Endothelial cell of umbilical vein (primary cell): ENCODE measurements around the gene THBS4. TPM values are rescaled to one million over a fixed set of nuclear protein-coding genes. Genes with fewer than 3 reads are reported as not detected.

Experiments
- BruUV-seq: library from RNA; stranded (reverse); fragments of 400-500 nt; replicated peaks from 2 replicates; lab custom pipeline; 2021; lab: Mats Ljungman, UMichigan
- CTCF ChIA-PET: fragments of 300-600, 350-600 bp; sonication (Branson Sonifier 250); formaldehyde crosslinking; loops from one replicate; lab custom pipeline; 2021; ENCODE audit warnings: antibody characterized with exemption, inconsistent platforms; lab: Charles Lee
- POLR2A ChIA-PET: fragments of 300-600, 350-600 bp; sonication (Branson Sonifier 250); formaldehyde crosslinking; loops from one replicate; lab custom pipeline; 2021; ENCODE audit warnings: antibody characterized with exemption, inconsistent platforms; lab: Charles Lee
- DNase-seq: peaks from one replicate; pipeline ENCODE4 v3.0.0-alpha.2; 2011; ENCODE audit warnings: low read depth, low spot score
- FAIRE-seq: peaks from 2 replicates; lab custom pipeline; 2011; peaks lifted over from hg19 to GRCh38; lab: Jason Lieb, UNC
- H2AFZ ChIP-seq: 2 replicates; pipeline ENCODE4 v1.6.0; 2012; ENCODE audit warnings: low read depth, low read length, control low read depth, inconsistent platforms
- H3K27ac ChIP-seq: 2 replicates; pipeline ENCODE4 v1.5.1; 2011; ENCODE audit warnings: low read depth, mild to moderate bottlenecking, control low read depth, low read length, moderate library complexity; ENCODE audit not compliant: insufficient read depth
- H3K27me3 ChIP-seq, 2 experiments: 2 replicates each; pipeline versions ENCODE4 v1.6.0 to v1.6.1; 2011; ENCODE audit warnings: low read length in 2 of 2, mixed read lengths in 1 of 2; ENCODE audit not compliant: control insufficient read depth in 2 of 2, insufficient read depth in 2 of 2
- H3K36me3 ChIP-seq, 2 experiments: 2 replicates in 1 of 2; 3 replicates in 1 of 2; pipeline ENCODE4 v1.5.1; 2011; ENCODE audit warnings: low read length in 2 of 2, mild to moderate bottlenecking in 1 of 2, moderate library complexity in 1 of 2; ENCODE audit not compliant: control insufficient read depth in 2 of 2, insufficient read depth in 2 of 2; ENCODE audit errors: extremely low read depth in 1 of 2
- H3K4me1 ChIP-seq: 3 replicates; pipeline ENCODE4 v1.5.1; 2011; ENCODE audit warnings: mild to moderate bottlenecking, low read length; ENCODE audit not compliant: control insufficient read depth, insufficient read depth; ENCODE audit errors: extremely low read depth
- H3K4me2 ChIP-seq: 2 replicates; pipeline ENCODE4 v1.6.1; 2011; ENCODE audit warnings: low read length, control low read depth, mixed read lengths; ENCODE audit not compliant: insufficient read depth
- H3K4me3 ChIP-seq, 3 experiments: fragments of 200-600 bp in 1 of 3; sonication (generic), shearing (Covaris generic) in 1 of 3; replicated peaks in 1 of 3; 2 replicates each; pipeline ENCODE4 v1.5.1; 2011 to 2016; ENCODE audit warnings: control low read depth in 3 of 3, low read length in 3 of 3, mild to moderate bottlenecking in 2 of 3, inconsistent platforms in 1 of 3, low read depth in 1 of 3, moderate library complexity in 1 of 3; ENCODE audit not compliant: insufficient read depth in 1 of 3
- H3K79me2 ChIP-seq: 2 replicates; pipeline ENCODE4 v1.6.0; 2012; ENCODE audit warnings: low read length, inconsistent platforms; ENCODE audit not compliant: control insufficient read depth, insufficient read depth
- H3K9ac ChIP-seq: replicated peaks from 2 replicates; pipeline ENCODE3; 2011; ENCODE audit warnings: low read length, control low read depth; ENCODE audit not compliant: insufficient read depth; ENCODE audit errors: extremely low read depth
- H3K9me1 ChIP-seq: replicated peaks from 3 replicates; pipeline ENCODE4 v1.6.0; 2011; ENCODE audit warnings: mild to moderate bottlenecking, low read length; ENCODE audit not compliant: control insufficient read depth, insufficient read depth; ENCODE audit errors: extremely low read depth
- H3K9me3 ChIP-seq: replicated peaks from 2 replicates; pipeline ENCODE4 v1.5.1; 2012; ENCODE audit warnings: low read length, inconsistent platforms; ENCODE audit not compliant: control insufficient read depth, insufficient read depth
- H4K20me1 ChIP-seq: replicated peaks from 2 replicates; pipeline ENCODE3; 2011; ENCODE audit warnings: mild to moderate bottlenecking, low read length; ENCODE audit not compliant: control insufficient read depth, insufficient read depth; ENCODE audit errors: extremely low read depth
- CTCF ChIP-seq, 2 donors: IDR thresholded peaks; 1 replicate in 1 of 2; 2 replicates in 1 of 2; pipeline ENCODE4 v1.5.1; 2011; ENCODE audit warnings: low read length in 2 of 2, mild to moderate bottlenecking in 2 of 2, moderate library complexity in 2 of 2, control low read depth in 1 of 2, inconsistent platforms in 1 of 2, low read depth in 1 of 2; ENCODE audit not compliant: insufficient read depth in 1 of 2; ENCODE audit errors: extremely low read depth in 1 of 2
- EZH2 ChIP-seq: IDR thresholded peaks from 2 replicates; pipeline ENCODE4 v1.6.1; 2012; ENCODE audit warnings: borderline replicate concordance, low read depth, mild to moderate bottlenecking, moderate library complexity, low read length, inconsistent platforms; ENCODE audit not compliant: severe bottlenecking
- FOS ChIP-seq: IDR thresholded peaks from 2 replicates; pipeline ENCODE4 v1.6.1; 2011; ENCODE audit warnings: mild to moderate bottlenecking, low read length, moderate library complexity, borderline replicate concordance; ENCODE audit not compliant: insufficient read depth
- GATA2 ChIP-seq: IDR thresholded peaks from 2 replicates; pipeline ENCODE4 v1.7.0; 2011; ENCODE audit warnings: low read depth, mild to moderate bottlenecking, moderate library complexity, mixed read lengths, low read length; ENCODE audit not compliant: insufficient read length, insufficient read depth
- JUN ChIP-seq: IDR thresholded peaks from 2 replicates; pipeline ENCODE4 v1.6.1; 2011; ENCODE audit warnings: borderline replicate concordance, low read depth; ENCODE audit not compliant: insufficient read length, insufficient read depth
- MAX ChIP-seq: IDR thresholded peaks from 2 replicates; pipeline ENCODE4 v1.6.1; 2011; ENCODE audit not compliant: insufficient read depth, insufficient read length
- MYC ChIP-seq: IDR thresholded peaks from one replicate; pipeline ENCODE4 v1.6.1; 2011; ENCODE audit warnings: mild to moderate bottlenecking, low read depth, low read length
- POLR2A ChIP-seq: IDR thresholded peaks from 2 replicates; pipeline ENCODE4 v1.6.1; 2012; ENCODE audit warnings: low read depth, mild to moderate bottlenecking, control low read depth, low read length
- POLR2AphosphoS5 ChIP-seq: IDR thresholded peaks from 2 replicates; pipeline ENCODE4 v1.6.1; 2012; ENCODE audit warnings: low read depth, mild to moderate bottlenecking, control low read depth, low read length, moderate library complexity; ENCODE audit not compliant: insufficient read depth
- dilution Hi-C: fragments of 300-500 bp; cut with MboI; formaldehyde crosslinking; loops from one replicate; pipeline ENCODE4 v1.15.0; 2019; ENCODE audit warnings: low sequenced_read_pairs; ENCODE audit not compliant: extremely low pct_ligation_motif_present
- intact Hi-C: fragments of 100-400 bp; cut with micrococcal nuclease; formaldehyde crosslinking; loops from one replicate; pipeline ENCODE4 v1.10.0; 2022
- polyA plus RNA-seq, 4 experiments: library from polyadenylated mRNA; depleted of rRNA in 3 of 4; stranded (reverse) in 3 of 4; unstranded in 1 of 4; fragments of >200 nt; gene quantifications; 2 replicates each; pipeline versions ENCODE4 v1.2.1 to v1.2.3, GENCODE V29; 2011 to 2012; ENCODE audit warnings: missing spikeins in 1 of 4
- total RNA-seq: library from RNA; stranded (reverse); gene quantifications from 2 replicates; pipeline ENCODE4 v1.2.3, GENCODE V29; 2021

THBS4 gene
- total and polyA plus RNA-seq, 2 donors (not counting 3 experiments of a cell fraction or from before 2014, with no cell fraction given) = not detected

GRCh38 chr5:80061547-80061946, 26.4 kb downstream of the THBS4 start:
- Histone ChIP-seq H3K27me3 (no peaks in the 10 kb centered on the region), H3K4me3 (no peak overlapping the region), H3K9ac (no peak overlapping the region), H3K9me3 (no peaks in the 10 kb centered on the region), H3K4me1 (no peaks in the 10 kb centered on the region), H3K27ac (no peak overlapping the region), H3K79me2 (no peaks in the 10 kb centered on the region), H3K4me2 (no peak overlapping the region), H4K20me1 (no peaks in the 10 kb centered on the region), H2AFZ (no peak overlapping the region), H3K9me1 (no peaks in the 10 kb centered on the region), H3K36me3 (no peaks in the 10 kb centered on the region)
- ChIA-PET POLR2A (no interaction called here), CTCF (no interaction called here)
- FAIRE-seq (no peak), DNase-seq (no peak)
- intact Hi-C loops = no loop called here
- dilution Hi-C loops = no loop called here
- BruUV-seq = no TSS peak
- TF ChIP-seq POLR2AphosphoS5 (no peak), MYC (no peak), MAX (no peak), GATA2 (no peak), POLR2A (no peak), JUN (no peak)

GRCh38 chr5:80064124-80064523, 29.0 kb downstream of the THBS4 start:
- H2AFZ ChIP-seq = no peak overlapping the region
- DNase-seq (no peak), FAIRE-seq (no peak)
- no peak for TF ChIP-seq POLR2AphosphoS5
- TF ChIP-seq MAX = no peak
- TF ChIP-seq JUN = no peak
- no peak for TF ChIP-seq CTCF (IDR thresholded peaks at IDR 0.05; ENCODE audit: extremely low read depth in 1 of 2, insufficient read depth in 1 of 2, low read depth in 1 of 2, low read length in 2 of 2)
- TF ChIP-seq EZH2 = no peak
- no peak for TF ChIP-seq GATA2
- no peak for TF ChIP-seq POLR2A
- no peak for TF ChIP-seq MYC
- TF ChIP-seq FOS = no peak
- no peaks in the 10 kb centered on the region for H3K27me3 ChIP-seq
- BruUV-seq = no TSS peak
- POLR2A ChIA-PET = no interaction called here
- no peak overlapping the region for H3K4me3 ChIP-seq
- H3K79me2 ChIP-seq = no peaks in the 10 kb centered on the region
- no peaks in the 10 kb centered on the region for H3K36me3 ChIP-seq
- no peaks in the 10 kb centered on the region for H3K4me1 ChIP-seq
- H3K4me2 ChIP-seq = no peak overlapping the region
- no peaks in the 10 kb centered on the region for H4K20me1 ChIP-seq
- no peak overlapping the region for H3K9ac ChIP-seq
- no peaks in the 10 kb centered on the region for H3K9me1 ChIP-seq
- dilution Hi-C loops = no loop called here
- no peaks in the 10 kb centered on the region for H3K9me3 ChIP-seq
- H3K27ac ChIP-seq = no peak overlapping the region
- intact Hi-C loops = no loop called here
- CTCF ChIA-PET = no interaction called here
